H1 (cell line): Measurements from ENCODE around the gene PRSS21. TPM values are rescaled to one million over a fixed set of nuclear protein-coding genes. Genes with fewer than 3 reads are reported as not detected.

ENCODE experiments used
- CTCF ChIA-PET: fragments of 300-600 bp; sonication (Branson Sonifier 250); formaldehyde crosslinking; loops from one replicate; lab custom pipeline; 2021; ENCODE audit not compliant: partially characterized antibody; lab: Charles Lee
- POLR2A ChIA-PET: fragments of 300-600 bp; sonication (Branson Sonifier 250); formaldehyde crosslinking; loops from one replicate; lab custom pipeline; 2021; ENCODE audit warnings: inconsistent platforms; ENCODE audit not compliant: partially characterized antibody; lab: Charles Lee
- DNase-seq, 2 experiments: peaks; one replicate each; pipeline versions ENCODE4 v3.0.0 to v3.0.0-alpha.2; 2010 to 2022; ENCODE audit warnings: low spot score in 2 of 2, low read depth in 1 of 2, mixed read lengths in 1 of 2
- FAIRE-seq: peaks from 2 replicates; lab custom pipeline; 2011; peaks lifted over from hg19 to GRCh38; lab: Jason Lieb, UNC
- H2AFZ ChIP-seq: 2 replicates; pipeline ENCODE4 v1.8.1; 2012; ENCODE audit warnings: low read length, inconsistent platforms
- H2AK5ac ChIP-seq: 2 replicates; pipeline ENCODE4 v1.6.1; 2013; ENCODE audit warnings: low read depth, low read length
- H2BK120ac ChIP-seq: replicated peaks from 2 replicates; pipeline ENCODE3; 2013; ENCODE audit warnings: low read depth, low read length, inconsistent platforms
- H2BK12ac ChIP-seq: 2 replicates; pipeline ENCODE4 v1.6.1; 2013; ENCODE audit warnings: low read depth, low read length
- H2BK15ac ChIP-seq: 2 replicates; pipeline ENCODE4 v1.6.1; 2013; ENCODE audit warnings: low read length
- H2BK20ac ChIP-seq: 2 replicates; pipeline ENCODE4 v1.6.1; 2013; ENCODE audit warnings: low read length
- H2BK5ac ChIP-seq: 2 replicates; pipeline ENCODE4 v1.6.1; 2013; ENCODE audit warnings: low read depth, low read length
- H3K14ac ChIP-seq: 2 replicates; pipeline ENCODE4 v1.6.1; 2013; ENCODE audit warnings: inconsistent platforms; ENCODE audit not compliant: insufficient read length
- H3K18ac ChIP-seq: 2 replicates; pipeline ENCODE4 v1.6.1; 2013; ENCODE audit warnings: low read length; ENCODE audit errors: extremely low read depth
- H3K23ac ChIP-seq: 2 replicates; pipeline ENCODE4 v1.6.1; 2013; ENCODE audit warnings: inconsistent platforms; ENCODE audit not compliant: insufficient read length
- H3K23me2 ChIP-seq: 2 replicates; pipeline ENCODE4 v1.6.1; 2013; ENCODE audit warnings: low read depth, low read length
- H3K27ac ChIP-seq: 2 replicates; pipeline ENCODE4 v1.6.1; 2011; ENCODE audit warnings: low read depth, low read length, inconsistent platforms
- H3K27me3 ChIP-seq, 4 experiments: replicated peaks in 1 of 4; 1 replicate in 1 of 4; 2 replicates in 3 of 4; pipeline versions ENCODE4 v1.6.1 to v1.8.1; 2011 to 2013; ENCODE audit warnings: low read length in 3 of 4, mild to moderate bottlenecking in 3 of 4, inconsistent platforms in 2 of 4, mixed read lengths in 2 of 4, moderate library complexity in 1 of 4; ENCODE audit not compliant: control insufficient read depth in 3 of 4, insufficient read depth in 3 of 4; ENCODE audit errors: extremely low read depth in 1 of 4
- H3K36me3 ChIP-seq, 4 experiments: 2 replicates each; pipeline versions ENCODE4 v1.6.1 to v1.8.1; 2011 to 2013; ENCODE audit warnings: mild to moderate bottlenecking in 4 of 4, low read length in 3 of 4, moderate library complexity in 2 of 4, control low read depth in 1 of 4, inconsistent platforms in 1 of 4; ENCODE audit not compliant: insufficient read depth in 4 of 4, control insufficient read depth in 2 of 4
- H3K4ac ChIP-seq: replicated peaks from 2 replicates; pipeline ENCODE3; 2013; ENCODE audit warnings: low read length, low read depth, mixed read lengths, inconsistent platforms; ENCODE audit not compliant: insufficient read length
- H3K4me1 ChIP-seq, 4 experiments: replicated peaks in 1 of 4; 1 replicate in 1 of 4; 2 replicates in 3 of 4; pipeline versions ENCODE4 v1.6.1 to v1.8.1; 2011 to 2013; ENCODE audit warnings: low read length in 3 of 4, inconsistent platforms in 2 of 4, mixed read lengths in 1 of 4; ENCODE audit not compliant: insufficient read depth in 4 of 4, control insufficient read depth in 3 of 4
- H3K4me2 ChIP-seq, 2 experiments: 2 replicates each; pipeline versions ENCODE4 v1.6.1 to v1.8.1; 2011 to 2013; ENCODE audit warnings: low read depth in 2 of 2, low read length in 2 of 2, control low read depth in 1 of 2, inconsistent platforms in 1 of 2, mild to moderate bottlenecking in 1 of 2; ENCODE audit not compliant: insufficient read depth in 1 of 2
- H3K4me3 ChIP-seq, 4 experiments: fragments of 200-600, 300-600 bp in 1 of 4; sonication (generic), shearing (Covaris generic), sonication (Bioruptor Twin) in 1 of 4; 2 replicates each; pipeline versions ENCODE4 v1.5.1 to v1.8.1; 2011 to 2016; ENCODE audit warnings: low read length in 4 of 4, low read depth in 3 of 4, control low read depth in 2 of 4, inconsistent platforms in 2 of 4, mild to moderate bottlenecking in 2 of 4, mixed read lengths in 1 of 4, moderate library complexity in 1 of 4; ENCODE audit not compliant: insufficient read depth in 2 of 4; ENCODE audit errors: extremely low read depth in 1 of 4
- H3K56ac ChIP-seq: replicated peaks from 2 replicates; pipeline ENCODE3; 2013; ENCODE audit warnings: low read depth, mild to moderate bottlenecking, mixed read lengths, low read length, inconsistent platforms; ENCODE audit not compliant: insufficient read length
- H3K79me1 ChIP-seq: 2 replicates; pipeline ENCODE4 v1.6.1; 2013; ENCODE audit warnings: low read depth, low read length, control low read depth
- H3K79me2 ChIP-seq, 2 experiments: 2 replicates each; pipeline versions ENCODE4 v1.6.1 to v1.8.1; 2012 to 2013; ENCODE audit warnings: low read length in 2 of 2, mild to moderate bottlenecking in 2 of 2, inconsistent platforms in 1 of 2; ENCODE audit not compliant: insufficient read depth in 2 of 2, control insufficient read depth in 1 of 2
- H3K9ac ChIP-seq, 4 experiments: replicated peaks in 1 of 4; 1 replicate in 1 of 4; 2 replicates in 3 of 4; pipeline versions ENCODE4 v1.6.1 to v1.8.1; 2011 to 2013; ENCODE audit warnings: low read depth in 3 of 4, low read length in 3 of 4, control low read depth in 2 of 4, mild to moderate bottlenecking in 2 of 4, moderate library complexity in 2 of 4, inconsistent platforms in 1 of 4; ENCODE audit errors: extremely low read depth in 1 of 4
- H3K9me3 ChIP-seq, 2 experiments: 2 replicates each; pipeline versions ENCODE4 v1.6.1 to v1.8.1; 2012 to 2013; ENCODE audit warnings: mild to moderate bottlenecking in 2 of 2, moderate library complexity in 2 of 2, control low read depth in 1 of 2, inconsistent platforms in 1 of 2, low read depth in 1 of 2, low read length in 1 of 2, mixed read lengths in 1 of 2; ENCODE audit not compliant: insufficient read depth in 2 of 2
- H4K20me1 ChIP-seq, 2 experiments: replicated peaks in 1 of 2; 2 replicates each; pipeline versions ENCODE3 to v1.8.1; 2011 to 2013; ENCODE audit warnings: inconsistent platforms in 2 of 2, low read length in 2 of 2, mild to moderate bottlenecking in 1 of 2; ENCODE audit not compliant: insufficient read depth in 2 of 2, control insufficient read depth in 1 of 2
- H4K5ac ChIP-seq: 2 replicates; pipeline ENCODE4 v1.6.1; 2013; ENCODE audit warnings: low read length, low read depth, mixed read lengths, inconsistent platforms; ENCODE audit not compliant: insufficient read length
- H4K8ac ChIP-seq: 2 replicates; pipeline ENCODE4 v1.8.0; 2013; ENCODE audit warnings: mild to moderate bottlenecking, moderate library complexity, low read length, inconsistent platforms; ENCODE audit not compliant: insufficient read depth; ENCODE audit errors: extremely low read depth
- H4K91ac ChIP-seq: replicated peaks from 2 replicates; pipeline ENCODE3; 2013; ENCODE audit warnings: low read length, mixed read lengths, inconsistent platforms; ENCODE audit not compliant: insufficient read length
- CHD1 ChIP-seq: IDR thresholded peaks from 2 replicates; pipeline ENCODE4 v1.6.1; 2012; ENCODE audit warnings: low read depth, low read length, improper control_type of control experiment
- GABPA ChIP-seq: IDR thresholded peaks from 2 replicates; pipeline ENCODE4 v1.6.1; 2011; ENCODE audit warnings: mild to moderate bottlenecking, low read length, moderate library complexity, borderline replicate concordance; ENCODE audit not compliant: insufficient read depth
- POLR2A ChIP-seq, 2 experiments: IDR thresholded peaks; 1 replicate in 1 of 2; 2 replicates in 1 of 2; pipeline ENCODE4 v1.6.1; 2011; ENCODE audit warnings: low read depth in 2 of 2, low read length in 2 of 2, mild to moderate bottlenecking in 2 of 2; ENCODE audit errors: control extremely low read depth in 1 of 2
- SP2 ChIP-seq: IDR thresholded peaks from 2 replicates; pipeline ENCODE4 v1.6.1; 2012; ENCODE audit warnings: mild to moderate bottlenecking, low read length, inconsistent platforms
- TAF1 ChIP-seq: IDR thresholded peaks from 2 replicates; pipeline ENCODE4 v1.6.1; 2011; ENCODE audit warnings: mild to moderate bottlenecking, low read depth, low read length
- YY1 ChIP-seq: IDR thresholded peaks from 2 replicates; pipeline ENCODE4 v1.6.1; 2011; ENCODE audit warnings: low read depth, mild to moderate bottlenecking, low read length
- WGBS, 2 experiments: shearing (Covaris generic) in 1 of 2; methylation state at CpG; one replicate each; pipeline versions ENCODE4 v1.1.6 to v1.1.7; 2013 to 2015; ENCODE audit warnings: low lambda C conversion rate in 2 of 2, mixed read lengths in 2 of 2, inconsistent platforms in 1 of 2, low coverage in 1 of 2, missing lambda C conversion rate in 1 of 2; ENCODE audit not compliant: insufficient replicate concordance in 2 of 2, insufficient coverage in 1 of 2, insufficient read length in 1 of 2; ENCODE audit errors: extremely low coverage in 1 of 2, missing lambda C conversion rate in 1 of 2; 5-methylcytosine and 5-hydroxymethylcytosine counted together
- polyA plus RNA-seq, 7 experiments: library from polyadenylated mRNA; depleted of rRNA in 3 of 7; stranded (reverse) in 5 of 7; unstranded in 2 of 7; fragments of >200 nt in 5 of 7; fragments of 200-250 nt in 2 of 7; gene quantifications; 1 replicate in 5 of 7; 2 replicates in 1 of 7; 4 replicates in 1 of 7; pipeline versions ENCODE4 v1.2.1 to v1.2.3, GENCODE V29; 2011 to 2013; ENCODE audit warnings: missing spikeins in 2 of 7, mixed read lengths in 2 of 7
- total RNA-seq: library from RNA; stranded (reverse); fragmentation: NEBNext Ultra II Directional; extraction: Animal tissue kit (Norgen Biotek cat#: 25700); gene quantifications from 2 replicates; pipeline ENCODE4 v1.2.1, GENCODE V29; 2021
- TF ChIP-seq, protein P1 (sequence below): IDR thresholded peaks from 2 replicates; pipeline ENCODE4 v1.6.1; 2012; ENCODE audit warnings: low read length, inconsistent platforms

PRSS21 gene
- total and polyA plus RNA-seq, 2 of the 8 experiments (the other 6 are each of a cell fraction or from before 2014, with no cell fraction given), result 0.76 to 1.0 TPM

DNA sequence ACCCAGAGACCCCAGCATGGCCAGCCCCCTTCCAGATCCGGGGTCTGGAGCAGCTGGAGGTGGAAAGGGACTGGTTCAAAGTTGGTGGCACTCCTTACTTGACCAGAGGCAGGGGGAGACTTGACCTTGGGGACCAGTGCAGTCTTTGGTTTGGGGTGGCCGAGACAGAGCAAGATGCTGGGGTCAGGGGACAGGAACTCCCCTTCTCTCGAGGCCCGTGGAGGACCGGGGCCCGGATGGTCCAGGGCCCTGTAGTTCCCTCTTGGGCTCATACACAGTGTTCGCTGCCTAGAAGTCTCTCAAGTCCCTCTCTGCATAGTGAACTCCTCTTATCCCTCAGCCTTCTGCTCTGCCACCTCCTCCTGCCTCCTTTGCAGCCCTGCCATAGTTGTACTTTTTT is 29.1 kb upstream of the PRSS21 start:
- no peak overlapping the region for H4K91ac ChIP-seq
- no peak overlapping the region for H2BK12ac ChIP-seq
- H4K20me1 ChIP-seq, result no peaks in the 10 kb centered on the region
- no peak overlapping the region for H3K23ac ChIP-seq
- H3K18ac ChIP-seq, result no peak overlapping the region
- H3K27me3 ChIP-seq, result peaks cover 0 to 3% (median 0%) of the 10 kb centered on the region in 4 experiments; a peak in 1 of 7 replicates
- peak overlapping the region; percentile 38; the same call in 1 of the 2 replicates for H4K8ac ChIP-seq
- H2BK120ac ChIP-seq, result no peak overlapping the region
- no peak overlapping the region for H4K5ac ChIP-seq
- H3K9ac ChIP-seq, result no peak overlapping the region
- no peak overlapping the region for H2AK5ac ChIP-seq
- TF ChIP-seq, protein P1, sequence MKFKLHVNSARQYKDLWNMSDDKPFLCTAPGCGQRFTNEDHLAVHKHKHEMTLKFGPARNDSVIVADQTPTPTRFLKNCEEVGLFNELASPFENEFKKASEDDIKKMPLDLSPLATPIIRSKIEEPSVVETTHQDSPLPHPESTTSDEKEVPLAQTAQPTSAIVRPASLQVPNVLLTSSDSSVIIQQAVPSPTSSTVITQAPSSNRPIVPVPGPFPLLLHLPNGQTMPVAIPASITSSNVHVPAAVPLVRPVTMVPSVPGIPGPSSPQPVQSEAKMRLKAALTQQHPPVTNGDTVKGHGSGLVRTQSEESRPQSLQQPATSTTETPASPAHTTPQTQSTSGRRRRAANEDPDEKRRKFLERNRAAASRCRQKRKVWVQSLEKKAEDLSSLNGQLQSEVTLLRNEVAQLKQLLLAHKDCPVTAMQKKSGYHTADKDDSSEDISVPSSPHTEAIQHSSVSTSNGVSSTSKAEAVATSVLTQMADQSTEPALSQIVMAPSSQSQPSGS, result no peak
- TF ChIP-seq YY1, result no peak
- no peak for TF ChIP-seq TAF1
- TF ChIP-seq CHD1, result no peak
- TF ChIP-seq SP2, result no peak
- TF ChIP-seq GABPA, result no peak
- TF ChIP-seq POLR2A (IDR thresholded peaks at IDR 0.05; ENCODE audit: control extremely low read depth in 1 of 2, low read depth in 2 of 2, low read length in 2 of 2), result no peak
- H3K9me3 ChIP-seq, result no peaks in the 10 kb centered on the region
- H3K79me1 ChIP-seq, result no peaks in the 10 kb centered on the region; the same call in 1 of the 2 replicates
- no peak overlapping the region for H2BK5ac ChIP-seq
- no peaks in the 10 kb centered on the region for H3K79me2 ChIP-seq
- H3K27ac ChIP-seq, result no peak overlapping the region
- no peaks in the 10 kb centered on the region; the same call in 1 of the 2 replicates for H3K23me2 ChIP-seq
- ChIA-PET POLR2A (interaction anchor here (0.6 to 1.4 kb wide), 3 partner anchors 9 to 70 kb away, joined by 3 to 5 read pairs (median 3); no protein-coding TSS in a partner anchor), CTCF (interaction anchor here (1.1 kb wide), 1 partner anchor 80 kb away, joined by 5 read pairs; no protein-coding TSS in a partner anchor)
- no peak overlapping the region for H3K14ac ChIP-seq
- no peak overlapping the region for H3K56ac ChIP-seq
- no peak for DNase-seq
- FAIRE-seq, result no peak
- H2BK20ac ChIP-seq, result no peak overlapping the region
- H3K4me2 ChIP-seq, result no peak overlapping the region
- no peaks in the 10 kb centered on the region for H3K36me3 ChIP-seq
- WGBS, 2 experiments, result 57% methylated on average over 7 of the region's 7 CpGs; no CpG with 5 or more reads in 1 of the 2 experiments
- peaks cover 0 to 3% (median 2%) of the 10 kb centered on the region in 4 experiments; a peak in 1 of 7 replicates for H3K4me1 ChIP-seq
- H3K4ac ChIP-seq, result no peak overlapping the region
- H3K4me3 ChIP-seq, result no peak overlapping the region
- no peak overlapping the region for H2BK15ac ChIP-seq
- H2AFZ ChIP-seq, result no peak overlapping the region
